Stimulated activated CD4-positive, alpha-beta T cell treated with anti-CD3 and anti-CD28 coated beads, Interleukin-12 subunit alpha, Interleukin-12 subunit beta, amount 100 ng/mL, for 4 hours (primary cell): ENCODE data around the gene OR9I1.

Source experiments
- DNase-seq: peaks from one replicate; pipeline ENCODE4 v3.0.0-alpha.2; 2020

The OR9I1 gene

GRCh38 chr11:58125469-58125868 is at the start of gene OR9I1:
Gene OR9I1 (minus strand): TSS chr11:58125530. CDS start chr11:58119444, 6,086 bp downstream.
- DNase-seq, result no peak

GRCh38 chr11:58165504-58166106 is 40.3 kb upstream of the OR9I1 start:
- no peak for DNase-seq

- DNase-seq, result no peak
Measured at GRCh38 chr11:58164990-58165389, 39.7 kb upstream of the OR9I1 start.

GRCh38 chr11:58164389-58164788 is 39.1 kb upstream of the OR9I1 start:
- DNase-seq, result no peak

- no peak for DNase-seq
Measured at GRCh38 chr11:58152781-58153180, 27.5 kb upstream of the OR9I1 start.

- no peak for DNase-seq
Measured at GRCh38 chr11:58142761-58143160, 17.4 kb upstream of the OR9I1 start.

- no peak for DNase-seq
Measured at GRCh38 chr11:58135171-58135570, 9.8 kb upstream of the OR9I1 start.

- no peak for DNase-seq
Measured at GRCh38 chr11:58134151-58134550, 8.8 kb upstream of the OR9I1 start.

- no peak for DNase-seq
Measured at GRCh38 chr11:58133309-58134076, 8.2 kb upstream of the OR9I1 start.

- no peak for DNase-seq
Measured at GRCh38 chr11:58127350-58127749, 2.0 kb upstream of the OR9I1 start.

GRCh38 chr11:58121096-58121495 is 4.2 kb downstream of the OR9I1 start:
- no peak for DNase-seq

- no peak for DNase-seq
Measured at GRCh38 chr11:58097437-58097836, 27.9 kb downstream of the OR9I1 start.

GRCh38 chr11:58086528-58086927 is 38.8 kb downstream of the OR9I1 start:
- DNase-seq, result no peak

- DNase-seq, result no peak
Measured at GRCh38 chr11:58075781-58076180, 49.5 kb downstream of the OR9I1 start.

- DNase-seq, result no peak
Measured at GRCh38 chr11:58070585-58070984, 54.7 kb downstream of the OR9I1 start.

GRCh38 chr11:58068655-58069054 is 56.7 kb downstream of the OR9I1 start:
- DNase-seq, result no peak

- DNase-seq, result no peak
Measured at GRCh38 chr11:58067685-58068084, 57.6 kb downstream of the OR9I1 start.
